ENCODE data around the gene ZBTB16. TPM values are rescaled to one million over a fixed set of nuclear protein-coding genes. Genes with fewer than 3 reads are reported as not detected.

The ZBTB16 gene
- total RNA-seq, 1 donor from 2014 or later: 0.17 TPM

GRCh38 chr11:114081641-114082414, 22.3 kb downstream of the ZBTB16 start:
- no peak for TF ChIP-seq CTCF (conservative IDR thresholded peaks at IDR 0.05; ENCODE audit: low read depth, low read length)
- no peak for DNase-seq (ENCODE audit: low read depth)
- H3K4me3 ChIP-seq (ENCODE audit: low read depth, low read length): no peak overlapping the region

GRCh38 chr11:114082415-114082748, 22.9 kb downstream of the ZBTB16 start:
- DNase-seq (ENCODE audit: low read depth): no peak
- TF ChIP-seq CTCF (conservative IDR thresholded peaks at IDR 0.05; ENCODE audit: low read depth, low read length): no peak
- H3K4me3 ChIP-seq (ENCODE audit: low read depth, low read length): no peak overlapping the region

GRCh38 chr11:114082767-114083181, 23.3 kb downstream of the ZBTB16 start:
- no peak overlapping the region for H3K4me3 ChIP-seq (ENCODE audit: low read depth, low read length)
- no peak for DNase-seq (ENCODE audit: low read depth)
- TF ChIP-seq CTCF (conservative IDR thresholded peaks at IDR 0.05; ENCODE audit: low read depth, low read length): no peak

- no peak for DNase-seq (ENCODE audit: low read depth)
- H3K4me3 ChIP-seq (ENCODE audit: low read depth, low read length): no peak overlapping the region
- no peak for TF ChIP-seq CTCF (conservative IDR thresholded peaks at IDR 0.05; ENCODE audit: low read depth, low read length)
These were observed 24.1 kb downstream of the ZBTB16 start for GRCh38 chr11:114083391-114084252.

DNA sequence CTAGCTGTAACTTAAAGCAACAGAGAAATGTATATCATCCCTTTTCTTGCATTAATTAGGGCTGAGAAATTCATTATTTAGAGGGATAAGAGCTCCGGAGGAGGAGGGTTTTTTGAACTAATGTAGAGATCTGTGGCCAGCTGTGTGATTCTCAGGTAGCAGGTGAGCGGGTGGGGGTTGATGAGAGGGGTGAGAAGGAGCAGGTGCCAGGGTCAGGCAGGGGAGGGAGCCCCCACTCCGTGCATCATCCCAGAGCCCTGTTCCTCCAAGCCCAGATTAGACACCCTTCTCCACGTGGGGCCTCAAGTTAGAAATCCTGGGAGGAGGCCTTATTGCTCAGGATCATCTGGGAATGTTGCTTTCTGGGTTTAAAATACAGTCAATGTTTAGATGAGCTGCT, 24.9 kb downstream of the ZBTB16 start:
- no peak for TF ChIP-seq CTCF (conservative IDR thresholded peaks at IDR 0.05; ENCODE audit: low read depth, low read length)
- DNase-seq (ENCODE audit: low read depth): no peak
- no peak overlapping the region for H3K4me3 ChIP-seq (ENCODE audit: low read depth, low read length)

GRCh38 chr11:114085965-114086793, 26.7 kb downstream of the ZBTB16 start:
- H3K4me3 ChIP-seq (ENCODE audit: low read depth, low read length): no peak overlapping the region
- DNase-seq (ENCODE audit: low read depth): no peak
- no peak for TF ChIP-seq CTCF (conservative IDR thresholded peaks at IDR 0.05; ENCODE audit: low read depth, low read length)

Data from epithelial cell of proximal tubule (primary cell).